HEK293 (cell line): Measurements from ENCODE around the gene MRPL55.

Experiments used
- CTCF ChIA-PET: fragments of 350-600 bp; formaldehyde crosslinking; extraction: SDS; loops from one replicate; lab custom pipeline; 2021; ENCODE audit warnings: antibody characterized with exemption; lab: Yijun Ruan, JAX
- POLR2A ChIA-PET: fragments of 300-600 bp; formaldehyde crosslinking; extraction: SDS; loops from one replicate; lab custom pipeline; 2020; ENCODE audit warnings: antibody characterized with exemption, inconsistent platforms; lab: Yijun Ruan, JAX
- H3K27ac ChIP-seq: fragments of 200-500 bp; sonication (Bioruptor generic); 2 replicates; pipeline ENCODE4 v1.5.1; 2014; ENCODE audit warnings: low read depth, low read length, control low read depth, inconsistent platforms; ENCODE audit errors: extremely low read depth
- H3K36me3 ChIP-seq, 2 experiments: fragments of 200-500 bp in 1 of 2; sonication (Bioruptor generic) in 1 of 2; 1 replicate in 1 of 2; 2 replicates in 1 of 2; pipeline ENCODE4 v1.5.1; 2014 to 2017; ENCODE audit warnings: inconsistent platforms in 2 of 2, low read length in 2 of 2; ENCODE audit not compliant: control insufficient read depth in 2 of 2, insufficient read depth in 1 of 2
- H3K4me1 ChIP-seq: fragments of 200-500 bp; sonication (Bioruptor generic); 2 replicates; pipeline ENCODE4 v1.5.1; 2014; ENCODE audit warnings: mild to moderate bottlenecking, low read length, inconsistent platforms; ENCODE audit not compliant: control insufficient read depth, insufficient read depth
- H3K4me3 ChIP-seq: 2 replicates; pipeline ENCODE4 v1.5.1; 2011; ENCODE audit warnings: low read depth, mild to moderate bottlenecking, control low read depth, low read length, moderate library complexity
- H3K9me3 ChIP-seq: fragments of 200-500 bp; sonication (Bioruptor generic); 2 replicates; pipeline ENCODE4 v1.5.1; 2014; ENCODE audit warnings: low read depth, low read length, inconsistent platforms; ENCODE audit not compliant: control insufficient read depth, insufficient read depth
- KLF8 ChIP-seq: fragments of 450-650 bp; formaldehyde crosslinking; IDR thresholded peaks from 2 replicates; pipeline ENCODE4 v1.5.1; 2016; ENCODE audit warnings: missing biosample characterization, missing genetic modification characterization
- RBAK ChIP-seq: fragments of 450-650 bp; formaldehyde crosslinking; IDR thresholded peaks from 2 replicates; pipeline ENCODE4 v1.5.1; 2016; ENCODE audit warnings: missing biosample characterization, missing genetic modification characterization
- SP3 ChIP-seq: fragments of 450-650 bp; formaldehyde crosslinking; IDR thresholded peaks from 2 replicates; pipeline ENCODE4 v1.5.1; 2016; ENCODE audit warnings: missing biosample characterization, missing genetic modification characterization
- SP7 ChIP-seq: fragments of 450-650 bp; formaldehyde crosslinking; IDR thresholded peaks from 2 replicates; pipeline ENCODE4 v1.5.1; 2016; ENCODE audit warnings: missing biosample characterization, missing genetic modification characterization
- YY1 ChIP-seq: fragments of 450-650 bp; formaldehyde crosslinking; IDR thresholded peaks from 2 replicates; pipeline ENCODE4 v1.5.1; 2018; ENCODE audit warnings: missing biosample characterization, missing genetic modification characterization
- ZBTB10 ChIP-seq: fragments of 450-650 bp; formaldehyde crosslinking; IDR thresholded peaks from 2 replicates; pipeline ENCODE4 v1.5.1; 2016; ENCODE audit warnings: missing biosample characterization, missing genetic modification characterization
- ZBTB48 ChIP-seq: fragments of 450-650 bp; formaldehyde crosslinking; IDR thresholded peaks from 2 replicates; pipeline ENCODE4 v1.5.1; 2016; ENCODE audit warnings: missing biosample characterization, missing genetic modification characterization
- ZFP37 ChIP-seq: fragments of 450-650 bp; formaldehyde crosslinking; IDR thresholded peaks from 2 replicates; pipeline ENCODE4 v1.5.1; 2016; ENCODE audit warnings: missing biosample characterization, missing genetic modification characterization
- ZNF132 ChIP-seq: fragments of 450-650 bp; formaldehyde crosslinking; IDR thresholded peaks from 2 replicates; pipeline ENCODE4 v1.5.1; 2017; ENCODE audit warnings: missing biosample characterization, missing genetic modification characterization, borderline replicate concordance
- ZNF140 ChIP-seq: fragments of 450-650 bp; formaldehyde crosslinking; IDR thresholded peaks from 2 replicates; pipeline ENCODE4 v1.5.1; 2016; ENCODE audit warnings: missing biosample characterization, missing genetic modification characterization
- ZNF175 ChIP-seq: fragments of 450-650 bp; formaldehyde crosslinking; IDR thresholded peaks from 2 replicates; pipeline ENCODE4 v1.5.1; 2016; ENCODE audit warnings: missing biosample characterization, missing genetic modification characterization
- ZNF19 ChIP-seq: fragments of 450-650 bp; formaldehyde crosslinking; IDR thresholded peaks from 2 replicates; pipeline ENCODE4; 2016; ENCODE audit warnings: missing biosample characterization, missing genetic modification characterization, low read depth
- ZNF26 ChIP-seq: fragments of 450-650 bp; formaldehyde crosslinking; IDR thresholded peaks from 2 replicates; pipeline ENCODE4 v1.5.1; 2016; ENCODE audit warnings: missing biosample characterization, missing genetic modification characterization
- ZNF280D ChIP-seq: fragments of 450-650 bp; formaldehyde crosslinking; IDR thresholded peaks from 2 replicates; pipeline ENCODE4 v1.5.1; 2016; ENCODE audit warnings: missing biosample characterization, missing genetic modification characterization
- ZNF449 ChIP-seq: fragments of 450-650 bp; formaldehyde crosslinking; IDR thresholded peaks from 2 replicates; pipeline ENCODE4 v1.5.1; 2017; ENCODE audit warnings: missing biosample characterization, mild to moderate bottlenecking, missing genetic modification characterization, moderate library complexity
- ZNF558 ChIP-seq: fragments of 450-650 bp; formaldehyde crosslinking; IDR thresholded peaks from 2 replicates; pipeline ENCODE4 v1.5.1; 2016; ENCODE audit warnings: missing biosample characterization, missing genetic modification characterization
- ZNF580 ChIP-seq: fragments of 450-650 bp; formaldehyde crosslinking; IDR thresholded peaks from 2 replicates; pipeline ENCODE4 v1.5.1; 2016; ENCODE audit warnings: missing biosample characterization, missing genetic modification characterization
- ZNF600 ChIP-seq: fragments of 450-650 bp; formaldehyde crosslinking; IDR thresholded peaks from 2 replicates; pipeline ENCODE4 v1.5.1; 2016; ENCODE audit warnings: missing biosample characterization, missing genetic modification characterization
- ZNF792 ChIP-seq: fragments of 450-650 bp; formaldehyde crosslinking; IDR thresholded peaks from 2 replicates; pipeline ENCODE4 v1.5.1; 2016; ENCODE audit warnings: missing biosample characterization, missing genetic modification characterization
- ZNF843 ChIP-seq: fragments of 450-650 bp; formaldehyde crosslinking; IDR thresholded peaks from 2 replicates; pipeline ENCODE4 v1.5.1; 2016; ENCODE audit warnings: missing biosample characterization, missing genetic modification characterization

MRPL55 gene

GRCh38 chr1:228134591-228134990, 25.5 kb upstream of the MRPL55 start:
- Histone ChIP-seq H3K36me3 (no peaks in the 10 kb centered on the region), H3K4me3 (no peak overlapping the region)
- POLR2A ChIA-PET = interaction anchor here (0.5 kb wide), 1 partner anchor 42 kb away, joined by 6 read pairs; no protein-coding TSS in a partner anchor
- no peak for TF ChIP-seq ZBTB48
- no peak for TF ChIP-seq ZNF175 (tag by site-specific recombination)
- TF ChIP-seq ZNF140 (tag by site-specific recombination) = no peak
- no peak for TF ChIP-seq ZNF132 (tag by site-specific recombination)
- TF ChIP-seq ZNF26 (tag by site-specific recombination) = no peak
- no peak for TF ChIP-seq ZNF19 (tag by site-specific recombination)
- TF ChIP-seq ZNF792 (tag by site-specific recombination) = no peak
- TF ChIP-seq, all 188 proteins: peak for 0
- Histone ChIP-seq H3K27ac (no peak overlapping the region), H3K4me1 (no peaks in the 10 kb centered on the region), H3K9me3 (no peaks in the 10 kb centered on the region)
- CTCF ChIA-PET = no interaction called here

- H3K27ac ChIP-seq = no peak overlapping the region
- TF ChIP-seq SP7 (tag by site-specific recombination) = no peak
- no peak for TF ChIP-seq ZNF280D (tag by site-specific recombination)
- TF ChIP-seq ZBTB10 (tag by site-specific recombination) = no peak
- ChIA-PET CTCF (interaction anchor here (1.5 to 4.2 kb wide), 10 partner anchors 8 to 383 kb away, joined by 4 to 57 read pairs (median 10); partner anchors contain the start of genes GUK1, IBA57 and MRPL55), POLR2A (no interaction called here)
- no peaks in the 10 kb centered on the region for H3K4me1 ChIP-seq
- no peaks in the 10 kb centered on the region for H3K9me3 ChIP-seq
- H3K36me3 ChIP-seq = no peaks in the 10 kb centered on the region
- H3K4me3 ChIP-seq = no peak overlapping the region
These were observed 22.7 kb upstream of the MRPL55 start for GRCh38 chr1:228131766-228132165.

GRCh38 chr1:228125185-228125584, 16.1 kb upstream of the MRPL55 start:
- Histone ChIP-seq H3K4me3 (no peak overlapping the region), H3K36me3 (no peaks in the 10 kb centered on the region), H3K27ac (no peak overlapping the region), H3K9me3 (no peaks in the 10 kb centered on the region), H3K4me1 (no peaks in the 10 kb centered on the region)
- ChIA-PET CTCF (interaction anchor here (0.7 to 0.9 kb wide), 2 partner anchors 148 to 1263 kb away, joined by 3 read pairs; no protein-coding TSS in a partner anchor), POLR2A (no interaction called here)
- TF ChIP-seq SP3 (tag by site-specific recombination) (no peak), ZNF140 (tag by site-specific recombination) (no peak), ZFP37 (tag by site-specific recombination) (no peak), ZNF449 (tag by site-specific recombination) (no peak), ZNF580 (tag by site-specific recombination) (no peak), ZNF843 (tag by site-specific recombination) (no peak), ZBTB48 (no peak), ZNF600 (no peak), KLF8 (tag by site-specific recombination) (no peak), RBAK (no peak), YY1 (tag by site-specific recombination) (no peak), ZNF558 (no peak)
